ENCODE results near the gene KLHL29. TPM values are rescaled to one million over a fixed set of nuclear protein-coding genes. Genes with fewer than 3 reads are reported as not detected.
A peak's percentile ranks its signal among the peaks of the same experiment; 100 is the strongest.

The KLHL29 gene
- total and polyA plus RNA-seq, 4 donors = 0.29 to 2.3 (median 0.68) TPM

GRCh38 chr2:23689131-23689700, 304.2 kb downstream of the KLHL29 start:
- TF ChIP-seq, protein P1, sequence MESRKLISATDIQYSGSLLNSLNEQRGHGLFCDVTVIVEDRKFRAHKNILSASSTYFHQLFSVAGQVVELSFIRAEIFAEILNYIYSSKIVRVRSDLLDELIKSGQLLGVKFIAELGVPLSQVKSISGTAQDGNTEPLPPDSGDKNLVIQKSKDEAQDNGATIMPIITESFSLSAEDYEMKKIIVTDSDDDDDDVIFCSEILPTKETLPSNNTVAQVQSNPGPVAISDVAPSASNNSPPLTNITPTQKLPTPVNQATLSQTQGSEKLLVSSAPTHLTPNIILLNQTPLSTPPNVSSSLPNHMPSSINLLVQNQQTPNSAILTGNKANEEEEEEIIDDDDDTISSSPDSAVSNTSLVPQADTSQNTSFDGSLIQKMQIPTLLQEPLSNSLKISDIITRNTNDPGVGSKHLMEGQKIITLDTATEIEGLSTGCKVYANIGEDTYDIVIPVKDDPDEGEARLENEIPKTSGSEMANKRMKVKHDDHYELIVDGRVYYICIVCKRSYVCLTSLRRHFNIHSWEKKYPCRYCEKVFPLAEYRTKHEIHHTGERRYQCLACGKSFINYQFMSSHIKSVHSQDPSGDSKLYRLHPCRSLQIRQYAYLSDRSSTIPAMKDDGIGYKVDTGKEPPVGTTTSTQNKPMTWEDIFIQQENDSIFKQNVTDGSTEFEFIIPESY (IDR thresholded peaks at IDR 0.05) = no peak
- TF ChIP-seq FOXA1 (IDR thresholded peaks at IDR 0.05) = no peak
- TF ChIP-seq RAD21 (IDR thresholded peaks at IDR 0.05) = no peak
- no peak overlapping the region for H3K4me3 ChIP-seq (ENCODE audit: low read depth in 1 of 3, low read length in 3 of 3)

DNA sequence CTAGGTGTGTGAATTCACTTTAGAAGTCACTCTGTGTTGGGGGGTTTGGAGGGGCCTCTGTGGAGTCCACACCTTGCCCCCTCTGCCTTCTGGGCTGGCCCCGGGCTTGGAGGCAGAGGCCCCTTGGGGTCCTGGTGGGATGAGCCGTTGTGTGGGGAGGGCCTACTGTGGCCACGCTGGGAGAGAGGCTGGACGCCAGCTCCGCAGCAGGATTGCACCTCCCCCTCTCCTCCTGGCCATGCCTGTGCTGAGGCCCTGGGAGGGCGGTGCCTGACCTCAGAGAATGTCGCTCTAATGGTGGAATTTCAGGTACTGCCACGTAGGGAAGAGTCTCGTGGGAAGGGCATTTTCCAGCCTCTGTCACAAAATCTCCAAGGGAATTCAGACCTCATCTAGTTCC, 304.9 kb downstream of the KLHL29 start:
- Histone ChIP-seq H3K36me3 (ENCODE audit: control insufficient read depth in 4 of 4, insufficient read depth in 3 of 4, low read depth in 1 of 4, low read length in 3 of 4) (no peaks in the 10 kb centered on the region), H3K4me1 (ENCODE audit: control insufficient read depth in 4 of 4, insufficient read depth in 4 of 4, low read length in 3 of 4) (peaks cover 0 to 2% (median 0%) of the 10 kb centered on the region in 4 donors), H3K9ac (ENCODE audit: low read depth in 1 of 2, low read length in 2 of 2) (no peak overlapping the region), H3K27me3 (ENCODE audit: control insufficient read depth in 4 of 4, insufficient read depth in 4 of 4, low read length in 3 of 4) (no peaks in the 10 kb centered on the region), H3K27ac (ENCODE audit: low read depth in 1 of 2, low read length in 2 of 2) (no peak overlapping the region), H3K9me3 (ENCODE audit: control insufficient read depth in 4 of 4, low read length in 3 of 4) (no peaks in the 10 kb centered on the region), H3K4me3 (ENCODE audit: low read depth in 1 of 3, low read length in 3 of 3) (no peak overlapping the region)
- TF ChIP-seq FOXA2 (IDR thresholded peaks at IDR 0.05) (no peak), RXRA (IDR thresholded peaks at IDR 0.05) (no peak), GABPA (IDR thresholded peaks at IDR 0.05 in 1 of 2, conservative IDR thresholded peaks at IDR 0.05 in 1 of 2) (no peak)
- DNase-seq (ENCODE audit: low spot score) = no peak
- WGBS = 92% methylated on average over 9 of the region's 9 CpGs

More at GRCh38 chr2:23689131-23689700, 304.2 kb downstream of the KLHL29 start:
- H3K9ac ChIP-seq (ENCODE audit: low read depth in 1 of 2, low read length in 2 of 2) = no peak overlapping the region
- H3K36me3 ChIP-seq (ENCODE audit: control insufficient read depth in 4 of 4, insufficient read depth in 3 of 4, low read depth in 1 of 4, low read length in 3 of 4) = no peaks in the 10 kb centered on the region
- no peak for DNase-seq (ENCODE audit: low spot score)
- no peaks in the 10 kb centered on the region for H3K9me3 ChIP-seq (ENCODE audit: control insufficient read depth in 4 of 4, low read length in 3 of 4)
- peaks cover 0 to 2% (median 0%) of the 10 kb centered on the region in 4 donors for H3K4me1 ChIP-seq (ENCODE audit: control insufficient read depth in 4 of 4, insufficient read depth in 4 of 4, low read length in 3 of 4)
- no peak overlapping the region for H3K27ac ChIP-seq (ENCODE audit: low read depth in 1 of 2, low read length in 2 of 2)
- 81% methylated on average over 11 of the region's 11 CpGs for WGBS
- H3K27me3 ChIP-seq (ENCODE audit: control insufficient read depth in 4 of 4, insufficient read depth in 4 of 4, low read length in 3 of 4) = no peaks in the 10 kb centered on the region

DNA sequence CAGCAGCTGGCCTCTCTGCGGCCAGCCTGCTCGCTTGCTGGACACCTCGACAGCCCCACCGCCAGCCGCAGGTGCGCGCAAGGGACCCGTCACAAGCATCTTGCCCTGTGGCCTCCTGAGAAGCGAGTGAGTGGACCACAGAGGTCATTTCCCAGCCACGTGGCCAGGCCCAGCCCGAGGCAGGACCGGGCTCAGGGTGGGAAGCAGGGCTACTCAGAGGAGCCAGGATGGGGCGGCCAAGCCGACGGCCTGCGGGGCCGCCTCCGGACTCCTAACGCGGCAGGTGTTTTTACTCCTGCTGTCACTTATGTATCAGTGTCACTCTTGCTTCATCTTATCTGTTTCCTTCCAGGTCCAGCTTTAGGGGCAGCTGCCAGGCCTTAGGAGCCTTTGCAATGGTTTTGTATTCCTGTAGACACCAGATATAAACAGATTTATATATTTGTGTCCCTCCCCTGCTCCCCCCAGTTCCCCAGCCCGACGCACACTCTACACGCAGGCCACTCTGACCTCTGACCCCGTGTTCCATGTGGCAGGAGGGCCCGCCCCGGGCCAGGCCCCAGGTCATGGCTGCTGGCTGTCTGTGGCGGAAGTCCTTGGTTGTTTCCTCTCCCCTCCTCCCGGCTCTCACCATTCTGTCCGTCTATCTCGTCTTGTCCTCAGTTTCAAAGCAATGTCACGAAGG, 305.6 kb downstream of the KLHL29 start:
- Histone ChIP-seq H3K4me1 (ENCODE audit: control insufficient read depth in 4 of 4, insufficient read depth in 4 of 4, low read length in 3 of 4) (peaks cover 0 to 2% (median 0%) of the 10 kb centered on the region in 4 donors), H3K27me3 (ENCODE audit: control insufficient read depth in 4 of 4, insufficient read depth in 4 of 4, low read length in 3 of 4) (no peaks in the 10 kb centered on the region), H3K27ac (ENCODE audit: low read depth in 1 of 2, low read length in 2 of 2) (no peak overlapping the region), H3K4me3 (ENCODE audit: low read depth in 1 of 3, low read length in 3 of 3) (no peak overlapping the region), H3K9ac (ENCODE audit: low read depth in 1 of 2, low read length in 2 of 2) (no peak overlapping the region), H3K9me3 (ENCODE audit: control insufficient read depth in 4 of 4, low read length in 3 of 4) (no peaks in the 10 kb centered on the region), H3K36me3 (ENCODE audit: control insufficient read depth in 4 of 4, insufficient read depth in 3 of 4, low read depth in 1 of 4, low read length in 3 of 4) (no peaks in the 10 kb centered on the region)
- WGBS = 75% methylated on average over 31 of the region's 31 CpGs
- no peak for DNase-seq (ENCODE audit: low spot score)
- TF ChIP-seq REST (IDR thresholded peaks at IDR 0.05) (no peak), NR2F2 (IDR thresholded peaks at IDR 0.05) (peak; percentile 96)

Measured in liver (tissue), 9 donors.